Activated T-cell treated with anti-CD3 and anti-CD28 coated beads, Interleukin-2, amount 50 U/mL, for 24 hours (primary cell): ENCODE data around the gene MSH5.
"Not testable (repeated sequence)": the region's sequence is repeated elsewhere in the genome, so short reads cannot be mapped to it uniquely, and the experiment has no call there.

ENCODE experiments used
- DNase-seq: peaks from one replicate; pipeline ENCODE4 v3.0.0-alpha.2; 2020
- H3K27ac Mint-ChIP-seq: 2 replicates; pipeline ENCODE4 v1.8.0; 2020; ENCODE audit warnings: mild to moderate bottlenecking, mixed read lengths
- H3K27me3 Mint-ChIP-seq: 2 replicates; pipeline ENCODE4 v1.8.0; 2020; ENCODE audit warnings: mixed read lengths
- H3K36me3 Mint-ChIP-seq: 2 replicates; pipeline ENCODE4 v1.8.0; 2020; ENCODE audit warnings: low read depth, mixed read lengths
- H3K4me1 Mint-ChIP-seq: 2 replicates; pipeline ENCODE4 v1.8.0; 2020; ENCODE audit warnings: low read depth, mixed read lengths
- H3K4me3 Mint-ChIP-seq: 2 replicates; pipeline ENCODE4 v1.8.0; 2020; ENCODE audit warnings: mild to moderate bottlenecking, moderate library complexity, mixed read lengths
- H3K9me3 Mint-ChIP-seq: 2 replicates; pipeline ENCODE4 v1.8.0; 2020; ENCODE audit warnings: mixed read lengths

The MSH5 gene

GRCh38 chr6:31780507-31781243 is 40.9 kb downstream of the MSH5 start:
- DNase-seq, result no peak
- Mint-ChIP-seq H3K27me3 (no peaks in the 10 kb centered on the region), H3K9me3 (no peaks in the 10 kb centered on the region), H3K36me3 (peaks cover 84% of the 10 kb centered on the region), H3K4me3 (no peak overlapping the region), H3K27ac (peak overlapping the region; percentile 57), H3K4me1 (peaks cover 23% of the 10 kb centered on the region)

- peaks cover 19% of the 10 kb centered on the region for H3K4me1 Mint-ChIP-seq
- H3K27ac Mint-ChIP-seq, result no peak overlapping the region
- no peaks in the 10 kb centered on the region for H3K9me3 Mint-ChIP-seq
- H3K27me3 Mint-ChIP-seq, result no peaks in the 10 kb centered on the region
- H3K4me3 Mint-ChIP-seq, result no peak overlapping the region
- DNase-seq, result no peak
- peaks cover 92% of the 10 kb centered on the region for H3K36me3 Mint-ChIP-seq
Measured at GRCh38 chr6:31781244-31782125, 41.7 kb downstream of the MSH5 start.

GRCh38 chr6:31782126-31782855 is 42.5 kb downstream of the MSH5 start:
- DNase-seq, result no peak
- no peaks in the 10 kb centered on the region for H3K9me3 Mint-ChIP-seq
- H3K36me3 Mint-ChIP-seq, result peaks cover 95% of the 10 kb centered on the region
- H3K27ac Mint-ChIP-seq, result no peak overlapping the region
- H3K4me1 Mint-ChIP-seq, result peaks cover 11% of the 10 kb centered on the region
- no peak overlapping the region for H3K4me3 Mint-ChIP-seq
- H3K27me3 Mint-ChIP-seq, result no peaks in the 10 kb centered on the region

- no peak for DNase-seq
- Mint-ChIP-seq H3K4me3 (no peak overlapping the region), H3K4me1 (no peaks in the 10 kb centered on the region), H3K9me3 (no peaks in the 10 kb centered on the region), H3K27me3 (no peaks in the 10 kb centered on the region), H3K36me3 (peaks cover 93% of the 10 kb centered on the region), H3K27ac (no peak overlapping the region)
Measured at GRCh38 chr6:31784098-31784925, 44.5 kb downstream of the MSH5 start.

- Mint-ChIP-seq H3K27me3 (no peaks in the 10 kb centered on the region), H3K36me3 (peaks cover 89% of the 10 kb centered on the region), H3K27ac (no peak overlapping the region), H3K4me1 (peaks cover 3% of the 10 kb centered on the region), H3K9me3 (no peaks in the 10 kb centered on the region), H3K4me3 (no peak overlapping the region)
- DNase-seq, result no peak
Measured at GRCh38 chr6:31785475-31785874, 45.7 kb downstream of the MSH5 start.

GRCh38 chr6:31791324-31792089 is 51.7 kb downstream of the MSH5 start:
- DNase-seq, result peak; percentile 55
- Mint-ChIP-seq H3K4me3 (no peak overlapping the region), H3K27ac (peak overlapping the region; percentile 60)

GRCh38 chr6:31792090-31792374 is 52.2 kb downstream of the MSH5 start:
- Mint-ChIP-seq H3K27me3 (no peaks in the 10 kb centered on the region), H3K4me3 (no peak overlapping the region), H3K36me3 (peaks cover 74% of the 10 kb centered on the region), H3K27ac (peak overlapping the region; percentile 60), H3K9me3 (no peaks in the 10 kb centered on the region), H3K4me1 (peaks cover 41% of the 10 kb centered on the region)
- DNase-seq, result no peak

More at GRCh38 chr6:31791324-31792089, 51.7 kb downstream of the MSH5 start:
- Mint-ChIP-seq H3K36me3 (peaks cover 73% of the 10 kb centered on the region), H3K9me3 (no peaks in the 10 kb centered on the region), H3K27me3 (no peaks in the 10 kb centered on the region), H3K4me1 (peaks cover 38% of the 10 kb centered on the region)

GRCh38 chr6:31792761-31793171 is 53.0 kb downstream of the MSH5 start:
- H3K9me3 Mint-ChIP-seq, result no peaks in the 10 kb centered on the region

GRCh38 chr6:31793927-31794245 is 54.1 kb downstream of the MSH5 start:
- Mint-ChIP-seq H3K27ac (peak overlapping the region; percentile 99), H3K36me3 (peaks cover 76% of the 10 kb centered on the region), H3K4me3 (peak overlapping the region; percentile 95), H3K4me1 (peaks cover 54% of the 10 kb centered on the region)
- DNase-seq, H3K27me3 Mint-ChIP-seq, H3K9me3 Mint-ChIP-seq: not testable (repeated sequence)

More at GRCh38 chr6:31792761-31793171, 53.0 kb downstream of the MSH5 start:
- peaks cover 47% of the 10 kb centered on the region for H3K4me1 Mint-ChIP-seq
- no peak for DNase-seq
- H3K27ac Mint-ChIP-seq, result peak overlapping the region; percentile 72
- no peaks in the 10 kb centered on the region for H3K27me3 Mint-ChIP-seq
- peak overlapping the region; percentile 95 for H3K4me3 Mint-ChIP-seq
- peaks cover 76% of the 10 kb centered on the region for H3K36me3 Mint-ChIP-seq

GRCh38 chr6:31794294-31794865 is 54.6 kb downstream of the MSH5 start:
- peak overlapping the region; percentile 99 for H3K27ac Mint-ChIP-seq
- no peaks in the 10 kb centered on the region for H3K9me3 Mint-ChIP-seq
- H3K4me1 Mint-ChIP-seq, result peaks cover 57% of the 10 kb centered on the region
- peak overlapping the region; percentile 95 for H3K4me3 Mint-ChIP-seq
- DNase-seq, result no peak
- peaks cover 76% of the 10 kb centered on the region for H3K36me3 Mint-ChIP-seq
- H3K27me3 Mint-ChIP-seq, result no peaks in the 10 kb centered on the region

- H3K27me3 Mint-ChIP-seq, result no peaks in the 10 kb centered on the region
- H3K9me3 Mint-ChIP-seq, result no peaks in the 10 kb centered on the region
- peak overlapping the region; percentile 95 for H3K4me3 Mint-ChIP-seq
- peaks cover 77% of the 10 kb centered on the region for H3K36me3 Mint-ChIP-seq
- peak overlapping the region; percentile 99 for H3K27ac Mint-ChIP-seq
- no peak for DNase-seq
- H3K4me1 Mint-ChIP-seq, result peaks cover 54% of the 10 kb centered on the region
Measured at GRCh38 chr6:31794866-31795615, 55.2 kb downstream of the MSH5 start.

GRCh38 chr6:31795616-31796298 is 56.0 kb downstream of the MSH5 start, which contains the start of gene VARS1:
Gene VARS1 (minus strand): TSS chr6:31795752. CDS start chr6:31795217, 535 bp downstream.
- H3K27me3 Mint-ChIP-seq, result no peaks in the 10 kb centered on the region
- peak; percentile 92 for DNase-seq
- H3K4me1 Mint-ChIP-seq, result peaks cover 51% of the 10 kb centered on the region
- peak within 1 kb of the TSS; percentile 99 for H3K27ac Mint-ChIP-seq
- peaks cover 74% of the 10 kb centered on the region for H3K36me3 Mint-ChIP-seq
- H3K4me3 Mint-ChIP-seq, result peak within 1 kb of the TSS; percentile 95
- no peaks in the 10 kb centered on the region for H3K9me3 Mint-ChIP-seq
